ENCODE data around the gene SUGP1.

Gene SUGP1

DNA sequence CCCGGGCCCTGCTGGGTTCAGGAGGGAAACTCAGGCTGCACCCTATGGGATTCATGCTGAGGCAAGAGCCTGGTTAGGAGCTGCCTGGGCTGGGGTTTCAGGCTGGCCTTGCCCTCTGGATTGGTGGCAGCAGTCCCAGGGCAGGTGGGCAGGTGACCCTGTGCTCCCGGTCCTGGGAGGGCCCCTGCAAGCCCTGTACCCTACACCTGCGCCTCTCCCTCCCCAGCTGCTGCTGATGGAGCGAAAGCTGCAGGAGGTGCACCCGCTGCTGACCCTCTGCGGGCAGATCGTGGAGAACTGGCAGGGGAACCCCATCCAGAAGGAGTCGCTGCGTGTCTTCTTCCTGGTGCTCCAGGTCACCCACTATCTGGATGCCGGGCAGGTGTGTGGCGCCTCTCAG lies 20.7 kb upstream of the SUGP1 start:
- DNase-seq (ENCODE audit: low read depth), result no peak

DNA sequence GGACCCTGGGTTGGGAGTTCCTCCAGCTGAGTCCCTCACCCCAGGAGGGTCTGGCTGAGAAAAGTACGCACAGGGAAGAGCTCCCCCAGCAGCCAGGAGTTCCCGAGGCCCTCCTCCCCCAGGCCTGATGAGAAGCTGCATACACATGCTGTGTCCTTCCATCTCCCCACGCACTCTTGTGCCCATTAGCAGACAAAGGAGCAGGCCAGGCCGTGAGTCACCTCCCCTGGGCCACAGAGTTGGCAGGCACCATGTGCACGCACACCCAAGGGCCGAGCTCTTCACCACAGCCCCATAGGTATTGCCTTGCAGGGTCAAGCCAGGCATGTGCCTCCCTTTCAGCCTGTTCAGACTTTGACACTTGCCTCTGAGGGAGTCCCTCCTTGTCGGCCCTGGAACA lies 17.8 kb upstream of the SUGP1 start:
- no peak for DNase-seq (ENCODE audit: low read depth)

DNA sequence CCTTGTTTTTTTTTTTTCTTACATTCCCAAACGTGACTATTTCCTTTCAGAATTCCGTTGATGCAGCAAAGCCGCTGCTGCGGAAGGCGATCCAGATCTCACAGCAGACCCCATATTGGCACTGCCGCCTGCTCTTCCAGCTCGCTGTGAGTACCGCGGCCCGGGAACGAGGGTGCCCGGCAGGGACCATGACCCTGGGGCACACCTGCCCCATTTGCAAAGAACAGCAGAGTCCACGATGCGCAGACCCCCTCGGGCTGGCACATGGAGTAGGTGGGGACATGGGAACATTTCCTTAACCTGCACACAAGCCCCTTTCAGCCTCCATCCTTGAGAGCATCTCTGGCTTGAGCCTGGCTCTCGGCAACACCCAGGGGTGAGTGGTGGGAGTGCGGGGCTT lies 16.8 kb upstream of the SUGP1 start:
- no peak for DNase-seq (ENCODE audit: low read depth)

DNA sequence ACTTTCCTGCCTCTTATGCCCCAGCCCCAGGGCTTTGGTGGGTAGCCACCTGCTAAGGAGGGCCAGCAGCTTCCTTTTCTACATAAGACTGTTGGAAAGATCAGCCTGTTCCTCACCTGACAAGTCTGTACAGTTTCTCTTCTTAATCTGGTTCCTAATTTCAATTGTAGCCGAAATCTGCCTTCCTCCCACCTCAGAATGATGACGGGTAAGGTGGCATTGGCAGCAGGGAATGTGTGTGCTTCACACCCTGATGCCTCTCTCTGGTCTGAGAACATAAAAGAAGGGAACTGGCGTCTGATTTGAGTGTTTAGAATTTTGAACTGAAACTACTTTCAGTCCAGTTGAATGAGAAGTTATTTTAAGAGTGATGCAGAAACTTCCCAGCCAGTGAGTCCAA lies 16.3 kb upstream of the SUGP1 start:
- no peak for DNase-seq (ENCODE audit: low read depth)

GRCh38 chr19:19335408-19336158 lies 15.3 kb upstream of the SUGP1 start:
- no peak for DNase-seq (ENCODE audit: low read depth)

DNA sequence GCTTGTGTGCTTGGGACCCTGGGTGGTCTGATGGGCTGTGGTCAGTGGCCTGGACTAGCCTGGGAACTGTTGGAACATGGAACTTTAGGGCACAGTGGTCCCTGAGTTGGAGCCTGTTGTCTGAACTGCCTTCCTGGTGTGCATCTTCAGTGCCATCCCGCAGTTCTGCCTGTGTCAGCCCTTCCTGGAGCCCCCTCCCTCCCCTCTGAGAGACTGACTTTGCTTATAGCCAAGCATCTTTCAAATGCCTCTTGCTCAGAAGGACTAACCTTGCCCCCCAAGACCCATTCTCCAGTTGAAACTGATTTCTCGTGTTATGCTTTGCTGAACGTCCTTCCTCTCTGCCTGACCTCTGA lies 14.7 kb upstream of the SUGP1 start:
- no peak for DNase-seq (ENCODE audit: low read depth)

DNA sequence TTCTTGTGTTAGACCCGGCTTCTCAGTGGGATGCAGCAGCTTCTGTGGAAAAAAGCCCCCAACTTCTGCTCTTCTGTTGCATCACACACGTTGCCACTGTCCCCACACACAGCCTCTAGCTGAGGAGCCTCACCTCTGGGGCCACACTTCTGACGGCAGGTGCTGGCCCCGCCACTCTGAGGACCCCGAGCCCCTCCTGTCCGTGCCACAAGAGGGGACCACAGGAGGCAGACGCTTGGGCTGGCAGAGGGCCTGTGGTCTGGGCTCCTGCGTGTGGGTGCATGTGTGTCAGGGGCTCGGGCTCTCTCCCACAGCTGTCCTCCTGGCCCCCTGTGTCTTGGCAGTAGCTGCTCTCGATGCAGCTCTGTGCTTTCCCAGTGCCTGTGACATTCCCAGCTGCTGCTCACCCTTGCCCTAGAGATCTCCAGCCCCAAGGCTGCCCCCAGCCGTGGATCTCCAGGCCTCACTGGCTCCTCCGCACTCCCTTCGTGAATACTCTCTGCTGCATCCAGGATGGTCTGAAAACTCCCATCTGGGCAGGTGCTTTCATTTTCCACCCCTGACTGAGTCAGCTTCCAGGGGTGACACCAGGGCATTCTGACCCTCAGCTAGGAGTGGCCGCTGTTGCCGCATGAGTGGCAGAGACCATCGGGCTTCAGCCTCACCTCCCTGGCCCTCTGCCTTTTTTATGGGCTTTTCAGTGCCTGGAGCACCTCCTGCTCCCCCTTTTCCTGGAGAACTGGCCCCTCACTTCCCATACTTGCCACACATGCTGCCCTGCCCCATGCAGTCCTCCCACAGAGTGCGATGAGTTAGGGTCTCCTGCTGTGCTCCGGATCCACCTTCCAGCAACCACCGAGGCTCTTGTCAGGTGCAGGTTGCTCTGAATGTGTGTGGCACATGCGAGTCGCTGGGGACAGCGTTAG lies 14.0 kb upstream of the SUGP1 start:
- DNase-seq (ENCODE audit: low read depth), result no peak

- no peak for DNase-seq (ENCODE audit: low read depth)
These were observed 8.8 kb upstream of the SUGP1 start for GRCh38 chr19:19329126-19329525.

GRCh38 chr19:19327672-19328071 lies 7.4 kb upstream of the SUGP1 start:
- DNase-seq (ENCODE audit: low read depth), result no peak

DNA sequence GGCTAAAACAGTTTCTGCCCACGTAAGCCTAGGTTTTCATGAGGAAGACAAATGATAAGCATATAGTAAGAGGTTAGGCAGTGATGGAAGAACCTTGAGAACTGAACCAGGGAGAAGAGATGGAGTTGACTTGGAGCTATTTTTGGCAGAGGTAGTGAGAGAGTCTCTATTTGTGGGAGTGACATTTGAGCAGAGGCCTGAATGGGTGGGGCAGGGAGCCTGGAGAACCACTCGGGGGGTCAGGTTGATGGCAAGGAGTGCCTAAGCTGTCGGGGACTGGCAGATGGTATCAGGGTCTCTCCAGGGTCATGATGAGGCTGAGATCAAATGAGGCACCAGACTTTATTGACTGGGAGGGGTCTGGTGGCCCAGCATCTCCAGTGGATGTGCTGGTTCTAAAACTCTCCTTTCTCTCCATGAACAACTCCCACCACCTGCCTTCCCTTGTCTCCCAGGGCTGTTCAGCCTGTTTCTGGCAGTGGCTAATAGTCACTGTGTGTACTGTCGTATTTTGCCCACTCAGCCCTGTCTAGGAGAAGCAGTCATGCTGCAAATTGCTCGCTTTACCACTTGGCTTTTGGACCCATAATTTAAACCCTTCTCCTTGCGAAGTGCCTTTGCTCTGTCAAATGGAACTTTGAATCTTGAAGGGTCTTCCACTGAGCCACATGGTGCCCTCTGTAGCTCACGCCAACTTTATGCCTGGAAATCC lies 3.9 kb upstream of the SUGP1 start:
- DNase-seq (ENCODE audit: low read depth), result no peak

- DNase-seq (ENCODE audit: low read depth), result peak; percentile 33
These were observed 850 bp upstream of the SUGP1 start for GRCh38 chr19:19321141-19321577.

- DNase-seq (ENCODE audit: low read depth), result no peak
These were observed 463 bp downstream of the SUGP1 start for GRCh38 chr19:19319732-19320360.

DNA sequence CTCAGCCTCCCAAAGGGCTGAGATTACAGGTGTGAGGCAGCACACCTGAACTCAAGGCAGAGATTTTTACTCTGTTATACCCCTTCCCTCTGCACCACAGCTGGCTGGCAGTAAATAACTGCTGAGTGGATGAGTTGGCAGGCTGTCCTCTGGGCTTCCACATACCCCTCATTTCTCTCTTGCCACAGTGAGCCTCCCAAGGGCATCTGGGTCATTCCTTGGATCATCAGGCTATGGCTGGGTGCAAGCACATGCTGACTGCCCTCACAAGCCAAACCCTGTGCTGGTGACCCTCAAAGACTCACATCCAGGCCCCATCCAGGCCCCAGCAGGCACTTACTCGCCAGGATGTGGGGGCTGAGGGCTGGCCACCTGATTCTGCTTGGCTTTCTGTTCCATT lies 4.2 kb downstream of the SUGP1 start:
- no peak for DNase-seq (ENCODE audit: low read depth)

DNA sequence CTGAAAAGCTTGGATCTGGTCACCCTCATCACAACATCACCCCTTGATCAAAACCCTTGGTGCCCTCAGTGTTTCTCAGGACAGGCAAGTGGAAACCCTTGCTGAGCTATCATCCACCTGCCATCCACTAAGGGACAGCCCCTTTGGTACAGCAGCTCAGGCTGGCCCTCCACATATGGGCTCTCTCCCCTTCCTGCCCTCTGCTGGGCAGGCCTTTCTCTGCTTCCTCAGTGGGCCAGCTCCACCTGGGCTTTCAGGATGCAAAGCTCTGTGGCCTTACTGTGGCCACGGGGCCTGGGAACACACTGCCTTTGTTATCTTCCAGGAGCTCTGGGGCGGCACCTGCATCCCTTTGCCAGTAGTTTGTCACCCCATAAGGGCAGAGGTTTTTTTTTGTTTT lies 4.9 kb downstream of the SUGP1 start:
- DNase-seq (ENCODE audit: low read depth), result no peak

- DNase-seq (ENCODE audit: low read depth), result no peak
These were observed 11.9 kb downstream of the SUGP1 start for GRCh38 chr19:19308373-19308772.

DNA sequence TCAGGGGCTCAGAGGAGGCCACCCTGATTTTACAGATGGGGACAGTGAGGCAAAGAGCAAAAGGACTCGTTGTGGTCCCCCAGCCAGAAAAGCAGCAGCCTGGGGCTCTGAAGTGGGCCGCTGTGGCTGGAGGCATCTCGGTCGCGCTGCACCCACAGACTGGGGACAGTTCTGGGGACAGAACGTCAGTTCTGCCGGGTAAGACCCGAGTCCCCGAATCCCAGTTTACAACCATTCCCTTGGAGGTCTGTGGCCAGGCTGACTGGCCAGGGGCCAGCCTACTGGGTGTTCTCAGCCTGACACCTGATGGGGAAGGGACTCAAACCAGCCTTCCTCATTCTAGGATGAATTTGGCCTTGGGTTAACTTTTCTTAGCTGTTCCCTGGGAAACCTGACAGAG lies 14.1 kb downstream of the SUGP1 start:
- DNase-seq (ENCODE audit: low read depth), result no peak

DNA sequence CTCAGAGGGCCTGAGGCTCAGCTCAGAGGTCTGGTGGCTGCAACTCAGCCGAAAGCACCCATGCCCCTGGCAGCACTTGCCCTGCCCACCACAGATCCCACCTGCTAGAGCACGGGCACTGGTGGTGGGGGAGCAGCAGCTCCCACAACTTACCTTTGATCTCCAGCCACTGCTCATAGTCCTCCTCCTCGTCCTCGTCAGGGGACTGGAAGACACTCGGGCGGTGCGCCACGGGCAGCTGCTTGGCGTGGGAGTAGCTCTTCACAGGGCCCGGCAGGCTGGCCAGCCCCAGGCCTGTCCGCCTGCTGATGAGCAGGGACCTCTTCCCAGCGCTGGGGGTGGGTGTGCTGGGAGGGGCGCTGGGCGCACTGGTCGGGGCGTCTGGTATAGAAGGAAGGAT lies 14.6 kb downstream of the SUGP1 start:
- DNase-seq (ENCODE audit: low read depth), result no peak

- no peak for DNase-seq (ENCODE audit: low read depth)
These were observed 15.2 kb downstream of the SUGP1 start for GRCh38 chr19:19305066-19305465.

GRCh38 chr19:19304186-19304965 lies 15.9 kb downstream of the SUGP1 start:
- no peak for DNase-seq (ENCODE audit: low read depth)

DNA sequence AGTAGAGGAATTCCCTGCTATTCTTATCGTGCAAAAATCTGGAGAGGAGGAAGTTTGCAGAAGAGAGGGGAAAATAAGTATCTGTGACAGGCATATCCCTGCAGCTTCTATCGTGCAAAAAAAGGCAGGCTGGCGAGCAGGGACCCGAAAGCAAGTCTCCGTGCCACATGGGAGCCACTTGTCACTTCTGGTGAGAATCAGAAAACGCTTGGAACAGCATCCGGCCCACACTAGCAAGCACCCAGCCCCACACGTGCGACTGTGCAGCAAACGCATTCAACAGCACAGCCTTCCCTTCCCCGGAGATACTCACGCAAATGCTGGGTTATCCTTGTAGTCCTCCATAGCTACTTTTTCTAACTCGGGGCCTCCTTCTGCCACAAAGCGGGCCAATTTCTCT lies 16.9 kb downstream of the SUGP1 start:
- no peak for DNase-seq (ENCODE audit: low read depth)

DNA sequence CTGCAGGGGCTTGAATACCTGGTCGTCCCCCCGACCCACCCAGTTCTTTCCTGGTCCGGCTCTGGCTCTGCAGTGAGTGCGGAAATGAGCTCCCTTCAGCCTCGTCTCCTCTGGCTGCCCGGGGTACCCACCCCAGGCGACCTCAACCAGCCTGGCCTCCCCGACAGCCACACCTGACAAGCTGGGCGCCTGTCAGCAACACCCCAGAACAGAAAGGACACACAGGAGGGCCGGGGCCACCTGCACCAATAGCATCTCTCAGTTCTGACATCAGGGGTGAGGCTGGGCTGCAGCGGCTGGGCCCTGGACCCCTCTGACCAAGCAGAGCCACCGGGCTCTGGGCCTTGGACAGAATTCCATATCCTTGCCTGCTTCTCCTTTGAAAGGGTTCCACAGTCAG lies 19.7 kb downstream of the SUGP1 start:
- no peak for DNase-seq (ENCODE audit: low read depth)

- no peak for DNase-seq (ENCODE audit: low read depth)
These were observed 22.6 kb downstream of the SUGP1 start for GRCh38 chr19:19297759-19298158.
